Parathyroid adenoma (tissue), 2 donors: ENCODE measurements around the gene NHLH1.

Experiments used
- H2AFZ ChIP-seq: fragments of 300-600 bp; sonication (generic); one replicate; pipeline ENCODE4 v1.7.0; 2017; ENCODE audit warnings: antibody characterized with exemption, mild to moderate bottlenecking
- H3K27ac ChIP-seq: fragments of 300-600 bp; sonication (generic); one replicate; pipeline ENCODE4 v1.7.0; 2017
- H3K27me3 ChIP-seq: fragments of 300-600 bp; sonication (generic); one replicate; pipeline ENCODE4 v1.7.0; 2017; ENCODE audit warnings: low read length; ENCODE audit not compliant: control insufficient read depth, insufficient read depth
- H3K36me3 ChIP-seq: fragments of 300-600 bp; sonication (generic); one replicate; pipeline ENCODE4 v1.7.0; 2017; ENCODE audit warnings: low read length; ENCODE audit not compliant: control insufficient read depth, insufficient read depth
- H3K4me1 ChIP-seq: fragments of 300-600 bp; sonication (generic); one replicate; pipeline ENCODE4 v1.7.0; 2017; ENCODE audit warnings: control low read depth
- H3K4me2 ChIP-seq: fragments of 300-600 bp; sonication (generic); one replicate; pipeline ENCODE4 v1.7.0; 2017; ENCODE audit warnings: low read length
- H3K4me3 ChIP-seq: fragments of 300-600 bp; sonication (generic); one replicate; pipeline ENCODE4 v1.7.0; 2017; ENCODE audit warnings: low read depth, low read length
- H3K79me2 ChIP-seq: fragments of 300-600 bp; sonication (generic); one replicate; pipeline ENCODE4 v1.7.0; 2017; ENCODE audit warnings: control low read depth
- H3K9ac ChIP-seq: fragments of 300-600 bp; sonication (generic); one replicate; pipeline ENCODE4 v1.7.0; 2017; ENCODE audit warnings: mild to moderate bottlenecking
- H3K9me3 ChIP-seq: fragments of 300-600 bp; sonication (generic); one replicate; pipeline ENCODE4 v1.7.0; 2017; ENCODE audit warnings: low read length; ENCODE audit not compliant: control insufficient read depth
- CTCF ChIP-seq: fragments of 300-600 bp; sonication (generic); IDR thresholded peaks from one replicate; pipeline ENCODE4 v1.7.0; 2017; ENCODE audit warnings: antibody characterized with exemption, mild to moderate bottlenecking
- donor health status: primary hyperparathyroidism.

Gene NHLH1

DNA sequence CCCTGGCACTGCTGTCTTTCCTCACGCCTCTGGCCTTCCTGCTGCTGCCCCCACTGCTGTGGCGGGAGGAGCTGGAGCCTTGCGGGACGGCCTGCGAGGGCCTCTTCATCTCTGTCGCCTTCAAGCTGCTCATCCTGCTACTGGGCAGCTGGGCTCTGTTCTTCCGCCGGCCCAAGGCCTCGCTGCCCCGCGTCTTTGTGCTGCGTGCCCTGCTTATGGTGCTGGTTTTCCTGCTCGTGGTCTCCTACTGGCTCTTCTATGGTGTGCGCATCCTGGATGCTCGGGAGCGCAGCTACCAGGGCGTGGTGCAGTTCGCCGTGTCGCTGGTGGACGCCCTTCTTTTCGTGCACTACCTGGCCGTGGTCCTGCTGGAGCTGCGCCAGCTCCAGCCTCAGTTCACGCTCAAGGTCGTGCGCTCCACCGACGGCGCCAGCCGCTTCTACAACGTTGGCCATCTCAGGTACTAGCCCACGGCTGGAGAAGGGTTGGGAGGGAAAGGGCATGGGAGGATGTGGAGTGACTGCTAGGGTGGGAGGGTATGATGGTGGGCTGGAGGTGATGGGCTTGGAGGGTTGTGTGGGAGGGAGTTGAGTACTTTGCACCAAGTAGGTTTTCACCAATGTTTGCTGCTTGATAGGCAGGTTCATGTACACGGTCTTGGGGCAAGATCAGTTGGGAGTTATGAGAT is 52.4 kb downstream of the NHLH1 start:
- Histone ChIP-seq H3K4me2 (no peak overlapping the region), H3K9ac (no peak overlapping the region), H3K9me3 (no peaks in the 10 kb centered on the region), H3K79me2 (no peaks in the 10 kb centered on the region), H3K4me1 (no peaks in the 10 kb centered on the region), H3K36me3 (no peaks in the 10 kb centered on the region), H3K4me3 (no peak overlapping the region), H3K27me3 (no peaks in the 10 kb centered on the region), H2AFZ (no peak overlapping the region), H3K27ac (no peak overlapping the region)
- TF ChIP-seq CTCF: no peak

DNA sequence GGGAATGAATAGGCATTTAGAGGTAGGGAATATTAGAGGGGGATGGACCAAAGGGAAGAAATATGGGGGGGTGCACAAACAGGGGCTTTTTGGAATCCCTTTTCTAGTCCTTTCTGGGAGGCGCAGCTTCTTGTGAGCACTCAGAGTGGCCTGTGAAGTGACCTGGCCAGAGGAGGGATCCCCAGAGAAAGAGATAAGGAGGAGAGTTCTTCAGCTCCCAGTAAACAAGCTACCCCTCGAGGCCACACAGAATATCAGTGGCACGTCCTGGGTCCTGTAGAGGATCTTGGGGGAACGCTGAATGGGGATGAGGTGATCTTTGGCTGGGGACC is 52.9 kb downstream of the NHLH1 start:
- no peaks in the 10 kb centered on the region for H3K79me2 ChIP-seq
- H3K9ac ChIP-seq: no peak overlapping the region
- no peaks in the 10 kb centered on the region for H3K4me1 ChIP-seq
- H3K4me2 ChIP-seq: no peak overlapping the region
- no peak overlapping the region for H3K4me3 ChIP-seq
- no peaks in the 10 kb centered on the region for H3K36me3 ChIP-seq
- H3K27me3 ChIP-seq: no peaks in the 10 kb centered on the region
- no peak for TF ChIP-seq CTCF
- no peak overlapping the region for H2AFZ ChIP-seq
- no peak overlapping the region for H3K27ac ChIP-seq
- no peaks in the 10 kb centered on the region for H3K9me3 ChIP-seq

DNA sequence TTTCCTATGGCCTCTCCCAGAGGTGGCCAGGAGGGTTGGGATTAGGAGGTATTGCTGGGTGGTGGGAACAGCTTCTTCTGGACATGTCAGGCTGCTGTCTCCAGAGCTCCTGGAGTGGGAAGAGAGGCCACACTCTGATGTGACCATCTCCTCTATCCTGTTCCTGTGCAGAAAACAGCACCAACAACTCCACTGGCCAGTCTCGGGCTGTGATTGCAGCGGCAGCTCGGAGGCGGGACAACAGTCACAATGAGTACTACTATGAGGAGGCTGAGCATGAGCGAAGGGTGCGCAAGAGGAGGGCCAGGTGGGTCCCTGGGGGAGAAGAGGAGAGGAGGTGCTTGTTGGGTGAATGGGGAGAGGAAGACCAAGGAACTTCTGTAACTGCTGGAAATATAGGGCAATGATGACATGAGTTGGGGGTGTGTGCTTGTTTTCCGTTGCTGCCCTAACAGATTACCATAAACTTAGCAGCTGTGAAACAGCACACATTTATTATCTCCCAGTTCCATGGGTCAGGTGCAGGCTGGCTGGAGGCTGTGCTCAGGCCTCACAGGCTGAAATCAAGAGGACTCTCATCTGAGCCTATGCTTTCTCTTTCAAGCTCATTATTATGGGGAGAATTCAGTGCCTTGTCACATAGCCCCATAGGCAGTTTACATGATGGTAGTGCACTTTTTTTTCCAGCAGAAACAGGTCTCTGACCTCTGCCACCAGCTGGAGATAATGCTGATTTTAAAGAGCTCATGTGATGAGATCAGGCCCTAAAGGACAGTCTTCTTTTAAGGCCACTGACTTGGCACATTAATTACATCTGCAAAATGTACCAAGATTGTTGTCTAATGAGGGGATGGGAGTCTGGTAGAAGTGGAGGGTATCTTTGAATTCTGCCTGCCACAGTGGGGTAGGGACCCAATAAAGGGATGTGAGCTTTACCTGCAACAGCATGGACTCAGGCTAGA is 54.3 kb downstream of the NHLH1 start:
- TF ChIP-seq CTCF: no peak
- Histone ChIP-seq H3K4me2 (no peak overlapping the region), H3K27ac (no peak overlapping the region), H3K79me2 (no peaks in the 10 kb centered on the region), H2AFZ (no peak overlapping the region), H3K9ac (no peak overlapping the region), H3K4me1 (no peaks in the 10 kb centered on the region), H3K4me3 (no peak overlapping the region), H3K9me3 (no peaks in the 10 kb centered on the region), H3K27me3 (no peaks in the 10 kb centered on the region), H3K36me3 (no peaks in the 10 kb centered on the region)

DNA sequence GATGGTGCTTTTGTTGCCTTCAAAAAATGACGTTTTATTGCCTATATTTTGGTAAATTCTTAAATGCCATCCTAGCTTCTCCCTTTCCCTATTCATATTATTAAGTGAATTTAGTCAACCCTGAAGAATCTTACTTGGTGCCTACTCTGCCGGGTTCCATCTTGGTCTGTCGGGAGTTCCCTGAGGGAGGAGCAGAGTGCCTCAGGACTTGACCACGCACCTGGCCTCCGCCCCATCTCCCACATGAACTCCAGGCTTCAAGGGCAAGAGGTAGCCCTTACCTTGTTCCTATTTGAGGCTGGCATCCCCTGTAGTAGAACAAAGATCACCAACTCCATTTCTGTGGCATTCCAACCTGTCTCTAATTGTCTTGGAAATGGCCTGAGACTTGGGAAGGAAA is 55.0 kb downstream of the NHLH1 start:
- H3K79me2 ChIP-seq: no peaks in the 10 kb centered on the region
- no peak overlapping the region for H3K4me3 ChIP-seq
- TF ChIP-seq CTCF: no peak
- no peak overlapping the region for H3K27ac ChIP-seq
- H2AFZ ChIP-seq: no peak overlapping the region
- H3K4me2 ChIP-seq: no peak overlapping the region
- no peaks in the 10 kb centered on the region for H3K36me3 ChIP-seq
- no peaks in the 10 kb centered on the region for H3K27me3 ChIP-seq
- no peaks in the 10 kb centered on the region for H3K4me1 ChIP-seq
- H3K9me3 ChIP-seq: no peaks in the 10 kb centered on the region
- H3K9ac ChIP-seq: no peak overlapping the region
